ENCODE results near the gene ANKRD44.

GRCh38 chr2:196984903-196985302, 325.7 kb downstream of the ANKRD44 start:
- TF ChIP-seq, protein P1, sequence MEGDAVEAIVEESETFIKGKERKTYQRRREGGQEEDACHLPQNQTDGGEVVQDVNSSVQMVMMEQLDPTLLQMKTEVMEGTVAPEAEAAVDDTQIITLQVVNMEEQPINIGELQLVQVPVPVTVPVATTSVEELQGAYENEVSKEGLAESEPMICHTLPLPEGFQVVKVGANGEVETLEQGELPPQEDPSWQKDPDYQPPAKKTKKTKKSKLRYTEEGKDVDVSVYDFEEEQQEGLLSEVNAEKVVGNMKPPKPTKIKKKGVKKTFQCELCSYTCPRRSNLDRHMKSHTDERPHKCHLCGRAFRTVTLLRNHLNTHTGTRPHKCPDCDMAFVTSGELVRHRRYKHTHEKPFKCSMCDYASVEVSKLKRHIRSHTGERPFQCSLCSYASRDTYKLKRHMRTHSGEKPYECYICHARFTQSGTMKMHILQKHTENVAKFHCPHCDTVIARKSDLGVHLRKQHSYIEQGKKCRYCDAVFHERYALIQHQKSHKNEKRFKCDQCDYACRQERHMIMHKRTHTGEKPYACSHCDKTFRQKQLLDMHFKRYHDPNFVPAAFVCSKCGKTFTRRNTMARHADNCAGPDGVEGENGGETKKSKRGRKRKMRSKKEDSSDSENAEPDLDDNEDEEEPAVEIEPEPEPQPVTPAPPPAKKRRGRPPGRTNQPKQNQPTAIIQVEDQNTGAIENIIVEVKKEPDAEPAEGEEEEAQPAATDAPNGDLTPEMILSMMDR (IDR thresholded peaks at IDR 0.05): no peak
- no peak for TF ChIP-seq POLR2A (IDR thresholded peaks at IDR 0.05)
